GM18907 (cell line): Measurements from ENCODE around the gene STEAP3.
"Not testable (repeated sequence)": the region's sequence is repeated elsewhere in the genome, so short reads cannot be mapped to it uniquely, and the experiment has no call there.

Experiments
- ATAC-seq: cut with Tn5 transposase; IDR thresholded peaks from one replicate; pipeline ENCODE4 v1.9.1; 2021; ENCODE audit warnings: mild to moderate bottlenecking, moderate library complexity; ENCODE audit not compliant: unreplicated experiment

STEAP3 gene

GRCh38 chr2:119260646-119261492, 37.2 kb downstream of the STEAP3 start:
- ATAC-seq: no peak

DNA sequence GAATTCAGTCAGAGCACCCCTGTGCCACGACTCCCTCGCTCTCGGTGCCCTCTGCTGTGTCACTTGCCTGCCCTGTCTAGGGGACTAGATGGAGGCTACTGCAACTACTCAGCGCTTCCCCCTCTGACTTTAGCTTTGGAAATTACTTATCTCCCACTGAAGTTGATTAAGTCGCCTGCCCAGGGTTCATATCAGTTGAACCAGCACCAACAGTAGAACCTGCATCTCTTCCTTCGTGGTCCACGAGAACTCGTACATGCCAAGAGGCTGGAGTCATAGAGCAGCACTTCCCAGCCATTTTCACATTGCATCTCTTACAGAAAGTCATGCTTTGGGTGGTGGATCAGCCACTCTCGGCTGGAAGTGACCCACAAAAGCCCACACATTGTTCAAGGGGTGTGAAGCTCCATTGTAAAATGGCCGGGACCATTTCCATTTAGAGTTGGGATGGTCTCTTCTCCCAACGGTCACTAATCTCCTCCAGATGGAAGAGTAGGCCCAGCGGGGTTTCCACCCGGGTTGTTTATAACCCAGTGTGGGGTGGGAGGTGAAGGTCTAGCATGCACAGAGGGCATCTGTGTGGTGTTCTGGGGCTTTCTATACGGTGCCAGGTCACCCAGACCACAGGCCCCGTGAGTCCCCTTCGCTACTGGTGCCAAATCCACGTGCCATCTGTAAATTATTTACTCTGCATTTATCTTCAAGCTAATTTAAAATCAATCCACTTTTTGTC, 38.0 kb downstream of the STEAP3 start:
- ATAC-seq: no peak

GRCh38 chr2:119263025-119263424, 39.4 kb downstream of the STEAP3 start:
- no peak for ATAC-seq

GRCh38 chr2:119263656-119264055, 40.0 kb downstream of the STEAP3 start:
- no peak for ATAC-seq

DNA sequence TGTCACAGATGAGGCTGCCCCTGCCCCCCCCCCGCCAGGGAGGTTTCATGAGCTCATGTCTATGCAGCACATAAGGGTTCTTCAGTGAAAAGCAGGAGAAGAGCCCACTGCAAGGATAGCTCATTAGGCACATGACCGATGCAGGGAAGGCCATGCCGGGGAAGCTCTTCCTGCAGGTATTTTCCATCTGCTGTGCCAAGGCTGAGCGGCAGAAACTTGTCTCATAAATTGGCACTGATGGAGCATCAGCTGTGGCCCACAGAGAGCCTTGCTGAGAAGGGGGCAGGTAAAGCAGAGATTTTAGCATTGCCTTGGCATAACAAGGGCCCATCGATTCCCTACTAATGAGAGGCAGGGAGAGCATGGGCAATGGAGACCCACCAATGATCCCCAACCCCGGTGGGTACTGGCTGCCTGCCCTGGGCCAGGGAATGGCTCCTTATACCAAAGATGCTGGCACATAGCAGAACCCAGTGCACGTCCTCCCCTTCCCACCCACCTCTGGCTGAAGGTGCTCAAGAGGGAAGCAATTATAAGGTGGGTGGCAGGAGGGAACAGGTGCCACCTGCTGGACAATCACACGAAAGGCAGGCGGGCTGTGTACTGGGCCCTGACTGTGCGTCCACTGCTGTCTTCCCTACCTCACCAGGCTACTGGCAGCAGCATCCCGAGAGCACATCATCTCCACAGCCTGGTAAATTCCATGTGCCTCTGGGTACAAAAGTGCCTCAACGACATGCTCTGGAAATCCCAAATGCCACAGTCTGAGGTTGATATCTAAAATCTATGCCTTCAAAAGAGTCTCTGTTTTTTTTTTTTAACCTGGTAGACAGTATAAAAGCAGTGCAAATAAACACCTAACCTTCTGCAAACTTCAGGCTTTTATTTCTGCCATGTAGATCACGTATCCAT, 41.4 kb downstream of the STEAP3 start:
- ATAC-seq: peak; percentile 97

GRCh38 chr2:119265693-119266066, 42.0 kb downstream of the STEAP3 start:
- no peak for ATAC-seq

DNA sequence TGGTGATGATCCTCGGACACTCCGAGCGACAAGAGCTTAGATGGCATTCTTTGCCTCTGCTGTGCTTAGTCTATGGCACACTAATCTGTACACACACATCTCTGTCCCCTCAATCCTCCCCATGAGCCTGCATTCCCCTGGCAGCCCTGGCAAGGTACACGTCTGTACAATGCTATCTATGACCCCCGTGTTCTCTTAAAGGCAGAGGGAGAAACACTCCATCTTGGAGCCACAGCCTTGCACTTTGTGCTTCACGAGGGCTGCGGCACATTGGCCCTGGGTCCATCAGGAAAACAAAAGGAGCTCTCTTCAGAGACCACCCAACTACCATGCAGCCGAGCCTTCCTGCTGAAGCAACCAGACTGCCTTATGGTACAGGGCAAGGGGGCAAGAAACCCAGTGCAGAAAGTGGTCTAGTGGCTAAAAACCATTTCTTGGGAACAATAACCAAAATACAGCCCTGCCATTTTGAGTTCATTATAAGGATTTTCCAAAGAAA, 42.5 kb downstream of the STEAP3 start:
- no peak for ATAC-seq

DNA sequence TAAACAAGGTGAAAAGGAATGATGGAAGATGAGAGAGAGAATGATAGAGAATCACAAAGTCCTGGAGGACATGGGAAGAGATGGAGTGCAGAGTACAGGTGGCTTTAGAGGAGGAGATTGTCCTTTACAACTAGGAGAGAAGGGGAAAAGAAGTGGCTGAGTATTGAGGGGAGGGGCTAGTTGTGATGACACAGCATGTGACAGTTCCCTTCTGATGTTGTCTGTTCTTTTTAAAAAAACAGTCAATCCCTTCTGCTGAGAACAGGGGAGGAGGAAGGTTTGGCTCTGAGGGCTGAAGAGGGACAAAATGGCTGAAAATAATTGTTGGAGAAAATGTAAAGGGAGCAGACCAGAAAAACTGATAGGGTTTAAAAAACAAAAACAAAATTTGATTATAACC, 44.0 kb downstream of the STEAP3 start:
- no peak for ATAC-seq

DNA sequence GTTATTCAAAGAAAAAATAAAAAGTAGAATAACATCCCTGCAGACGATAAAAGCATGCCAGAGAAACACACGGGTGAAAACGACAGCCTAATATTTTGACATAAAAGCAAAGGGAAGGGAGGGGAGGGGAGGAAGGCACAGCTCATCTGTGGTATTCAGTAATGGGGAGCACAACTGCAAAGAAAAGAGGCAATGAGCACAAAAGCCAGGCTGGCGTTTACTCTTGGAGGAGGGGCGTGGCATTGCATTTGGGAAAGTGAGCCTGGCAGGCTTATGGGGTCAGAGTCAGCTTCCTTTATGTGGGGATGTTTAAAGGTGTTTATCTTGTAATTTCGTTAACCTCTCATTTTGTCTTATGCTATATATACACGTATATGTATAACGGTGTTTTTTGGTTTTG, 53.2 kb downstream of the STEAP3 start:
- ATAC-seq: no peak

GRCh38 chr2:119278385-119278784, 54.8 kb downstream of the STEAP3 start:
- not testable (repeated sequence) for ATAC-seq

DNA sequence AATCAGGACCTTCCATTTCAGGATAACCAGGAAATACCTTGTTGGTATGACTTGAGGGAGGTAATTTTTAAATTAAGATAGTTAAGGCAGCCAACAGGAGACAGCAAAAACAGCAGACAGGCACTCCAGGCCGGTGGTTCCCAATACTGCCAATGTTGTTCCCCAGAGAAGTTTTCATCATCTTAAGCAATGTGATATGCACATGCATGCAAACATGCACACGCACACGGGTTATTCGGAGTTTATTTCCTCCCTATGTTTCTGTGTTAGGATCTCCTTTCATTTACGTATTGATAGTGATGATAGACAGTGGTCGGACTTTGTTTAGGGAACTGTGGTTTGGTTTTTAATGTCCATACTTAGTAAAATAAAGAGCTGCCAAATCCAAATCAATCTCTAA, 55.3 kb downstream of the STEAP3 start:
- no peak for ATAC-seq

- no peak for ATAC-seq
Observed at GRCh38 chr2:119279666-119280065, 56.0 kb downstream of the STEAP3 start.

DNA sequence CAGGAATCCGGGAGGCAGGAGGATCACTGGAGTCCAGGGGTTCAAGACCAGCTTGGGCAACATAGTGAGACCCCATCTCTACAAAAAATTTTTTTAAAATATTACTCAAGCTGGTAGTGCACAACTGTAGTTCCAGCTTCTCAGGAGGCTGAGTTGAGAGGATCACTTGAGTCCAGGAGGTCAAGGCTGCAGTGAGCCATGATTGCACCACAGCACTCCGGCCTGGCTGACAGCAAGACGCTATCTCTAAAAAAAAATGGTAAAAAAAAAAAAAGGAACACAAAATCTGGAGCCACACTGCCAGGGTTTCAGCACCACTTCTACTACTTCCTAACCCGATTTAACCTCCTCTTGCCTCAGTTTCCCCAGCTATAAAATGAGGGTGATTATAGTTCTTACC, 57.0 kb downstream of the STEAP3 start:
- ATAC-seq: no peak

- no peak for ATAC-seq
Observed at GRCh38 chr2:119282146-119282995, 58.7 kb downstream of the STEAP3 start.

DNA sequence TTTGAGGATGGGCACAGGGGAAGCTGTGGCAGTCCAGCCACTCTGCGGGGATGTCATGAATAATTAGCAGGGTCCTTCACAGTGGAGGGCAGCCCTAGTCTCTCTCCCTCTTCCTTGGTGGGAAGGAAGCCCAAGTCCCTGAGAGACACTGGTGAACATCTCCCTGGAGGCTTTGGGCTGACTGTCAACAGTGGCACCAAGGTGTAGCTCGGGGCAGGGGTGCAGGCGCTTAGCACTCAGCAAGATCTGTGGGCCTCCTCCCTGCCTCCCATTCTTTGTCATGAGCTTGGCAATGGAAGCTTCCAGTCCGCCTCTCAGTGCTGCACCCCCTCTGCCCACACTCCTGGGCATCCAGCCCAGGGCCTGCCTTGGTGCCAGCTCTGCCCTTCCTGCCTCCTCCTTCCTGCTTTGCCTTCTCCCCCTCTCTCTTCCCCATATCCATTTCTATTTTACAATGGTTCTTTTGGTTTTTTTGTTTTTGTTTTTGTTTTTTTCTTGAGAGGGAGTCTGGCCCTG, 59.4 kb downstream of the STEAP3 start:
- no peak for ATAC-seq

- no peak for ATAC-seq
Observed at GRCh38 chr2:119283873-119284331, 60.3 kb downstream of the STEAP3 start.

- no peak for ATAC-seq
Observed at GRCh38 chr2:119286661-119287060, 63.0 kb downstream of the STEAP3 start.

DNA sequence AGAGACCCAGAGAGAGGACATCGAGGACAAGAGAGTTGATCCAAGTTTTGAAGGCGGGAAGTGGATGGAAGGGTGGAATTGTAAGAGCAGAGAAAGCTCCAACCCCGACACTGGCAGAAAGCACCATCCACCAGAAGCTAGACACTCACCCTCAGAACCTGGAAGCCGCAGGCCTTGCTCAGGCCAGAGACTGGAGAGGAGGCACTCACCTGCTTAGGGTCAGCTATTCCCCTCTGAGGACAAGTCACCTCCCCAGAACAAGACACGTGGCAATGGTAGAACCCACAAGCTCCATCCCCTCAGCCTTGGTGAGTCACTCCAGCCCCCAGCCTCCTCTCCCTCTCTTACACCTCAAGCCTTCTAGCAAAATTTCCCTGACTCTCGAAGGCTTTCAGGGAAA, 64.9 kb downstream of the STEAP3 start:
- no peak for ATAC-seq

DNA sequence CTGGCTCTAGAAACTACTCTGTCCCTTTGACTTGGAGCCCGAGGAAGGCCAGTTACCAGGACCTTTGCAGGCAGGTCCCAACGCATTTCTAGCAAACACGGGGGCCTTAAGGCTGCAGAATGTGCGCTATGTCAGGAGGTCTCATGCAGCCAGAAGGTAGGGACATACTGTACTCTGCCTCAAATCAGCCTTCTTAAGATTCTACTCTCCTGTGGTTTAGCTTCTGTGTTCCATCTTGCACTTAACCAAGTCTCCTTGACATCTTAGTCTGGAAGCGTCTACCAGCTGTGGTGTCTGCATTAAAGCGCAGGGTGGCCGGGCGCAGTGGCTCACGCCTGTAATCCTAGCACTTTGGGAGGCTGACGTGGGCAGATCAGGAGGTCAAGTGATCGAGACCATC, 65.5 kb downstream of the STEAP3 start:
- ATAC-seq: no peak

GRCh38 chr2:119289642-119290041, 66.0 kb downstream of the STEAP3 start:
- ATAC-seq: no peak
